MM.1S (cell line): ENCODE measurements around the gene UBE2S.

Experiments used
- EZH2phosphoT487 ChIP-seq: fragments of 300-600 bp; sonication (generic); IDR thresholded peaks from 2 replicates; pipeline ENCODE4 v1.6.1; 2018; ENCODE audit warnings: antibody characterized with exemption, low read length
- TF ChIP-seq, protein P1 (sequence below): fragments of 300-600 bp; sonication (generic); IDR thresholded peaks from 2 replicates; pipeline ENCODE4 v1.5.1; 2016; ENCODE audit warnings: antibody characterized with exemption, low read length, mixed read lengths

DNA sequence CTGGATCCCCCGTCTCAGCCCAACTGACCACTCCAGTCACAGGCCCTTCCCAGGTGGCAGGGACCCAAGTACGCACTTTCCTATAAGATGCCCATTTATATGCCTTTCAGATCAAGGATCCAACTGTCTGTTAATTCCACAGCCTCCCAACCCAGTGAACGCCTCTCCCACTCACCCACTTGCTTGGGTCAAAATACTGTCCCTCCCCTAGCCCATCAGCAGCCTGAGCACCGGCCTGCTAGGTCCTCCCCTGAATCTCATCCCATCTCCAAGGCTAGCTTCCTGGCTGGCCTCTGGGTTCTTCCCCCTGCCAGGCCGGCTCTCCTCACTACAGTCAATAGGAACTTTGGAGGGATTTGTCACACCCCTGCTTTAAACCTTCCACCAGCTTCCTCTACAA lies 1.9 kb downstream of the UBE2S start:
- TF ChIP-seq, protein P1, sequence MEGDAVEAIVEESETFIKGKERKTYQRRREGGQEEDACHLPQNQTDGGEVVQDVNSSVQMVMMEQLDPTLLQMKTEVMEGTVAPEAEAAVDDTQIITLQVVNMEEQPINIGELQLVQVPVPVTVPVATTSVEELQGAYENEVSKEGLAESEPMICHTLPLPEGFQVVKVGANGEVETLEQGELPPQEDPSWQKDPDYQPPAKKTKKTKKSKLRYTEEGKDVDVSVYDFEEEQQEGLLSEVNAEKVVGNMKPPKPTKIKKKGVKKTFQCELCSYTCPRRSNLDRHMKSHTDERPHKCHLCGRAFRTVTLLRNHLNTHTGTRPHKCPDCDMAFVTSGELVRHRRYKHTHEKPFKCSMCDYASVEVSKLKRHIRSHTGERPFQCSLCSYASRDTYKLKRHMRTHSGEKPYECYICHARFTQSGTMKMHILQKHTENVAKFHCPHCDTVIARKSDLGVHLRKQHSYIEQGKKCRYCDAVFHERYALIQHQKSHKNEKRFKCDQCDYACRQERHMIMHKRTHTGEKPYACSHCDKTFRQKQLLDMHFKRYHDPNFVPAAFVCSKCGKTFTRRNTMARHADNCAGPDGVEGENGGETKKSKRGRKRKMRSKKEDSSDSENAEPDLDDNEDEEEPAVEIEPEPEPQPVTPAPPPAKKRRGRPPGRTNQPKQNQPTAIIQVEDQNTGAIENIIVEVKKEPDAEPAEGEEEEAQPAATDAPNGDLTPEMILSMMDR: no peak
- no peak for TF ChIP-seq EZH2phosphoT487
